GM12891 (cell line): Measurements from ENCODE around the gene TBC1D26. TPM values are rescaled to one million over a fixed set of nuclear protein-coding genes. Genes with fewer than 3 reads are reported as not detected.
"Not testable (repeated sequence)": the region's sequence is repeated elsewhere in the genome, so short reads cannot be mapped to it uniquely, and the experiment has no call there.

Experiments
- DNase-seq: peaks from one replicate; pipeline ENCODE4 v3.0.0; 2011; ENCODE audit warnings: low spot score; ENCODE audit not compliant: insufficient read length
- FAIRE-seq: peaks from 2 replicates; lab custom pipeline; 2011; peaks lifted over from hg19 to GRCh38; lab: Jason Lieb, UNC
- POLR2A ChIP-seq: IDR thresholded peaks from 2 replicates; pipeline ENCODE4 v1.6.1; 2011; ENCODE audit warnings: low read depth, low read length, control low read depth
- SPI1 ChIP-seq: IDR thresholded peaks from 2 replicates; pipeline ENCODE4 v1.6.1; 2011; ENCODE audit warnings: low read depth, low read length, control low read depth
- TAF1 ChIP-seq: IDR thresholded peaks from 2 replicates; pipeline ENCODE4 v1.6.1; 2011; ENCODE audit warnings: low read depth, low read length, control low read depth
- polyA plus RNA-seq: library from polyadenylated mRNA; unstranded; fragments of >200 nt; gene quantifications from one replicate; pipeline ENCODE4 v1.2.1, GENCODE V29; 2012; ENCODE audit warnings: low read depth, missing spikeins, inconsistent platforms; ENCODE audit not compliant: missing spikeins

Gene TBC1D26
- not detected for polyA plus RNA-seq

DNA sequence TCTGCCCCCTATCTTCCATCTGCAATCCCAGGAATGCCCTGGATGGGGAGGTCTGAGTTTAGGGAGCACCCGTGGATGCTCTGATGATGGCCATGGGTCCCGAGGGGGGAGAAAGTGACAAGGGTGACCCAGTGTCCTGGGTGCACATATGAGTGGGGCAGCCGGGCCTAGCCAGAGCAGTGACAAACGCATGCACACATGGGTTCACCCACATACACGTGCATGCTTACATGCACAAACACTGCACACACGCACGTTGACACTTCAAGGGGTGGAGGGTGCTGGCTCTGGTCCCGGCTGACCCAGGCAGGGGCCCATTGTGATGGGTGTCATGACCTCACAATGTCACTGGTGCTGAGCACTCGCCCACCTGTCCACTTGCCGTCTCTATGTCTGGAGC is at the start of gene TBC1D26:
Gene TBC1D26 (plus strand): TSS at position 384 of the 400 bp plus-strand sequence. CDS start 3,066 bp downstream, outside the sequence.
- FAIRE-seq, DNase-seq: not testable (repeated sequence)

DNA sequence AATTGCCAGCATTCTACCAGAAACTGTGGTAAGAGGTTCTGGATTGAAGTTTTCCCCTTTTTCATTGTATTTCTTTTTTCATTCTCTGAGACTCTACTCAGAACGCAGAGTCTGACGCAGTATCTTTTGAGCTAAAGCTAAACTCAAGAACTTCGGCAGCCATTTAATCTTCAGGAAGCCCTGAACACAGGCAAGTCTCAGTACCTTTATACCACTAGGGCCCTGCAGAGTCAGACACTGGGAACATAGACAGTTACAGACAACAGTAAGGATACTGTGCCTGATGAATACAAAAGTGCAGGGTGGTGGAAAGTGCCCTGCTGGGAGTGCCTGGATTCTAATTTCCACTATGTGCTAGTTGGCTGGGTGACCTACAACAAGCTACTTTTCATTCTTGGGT is 48.9 kb upstream of the TBC1D26 start:
- FAIRE-seq, DNase-seq: not testable (repeated sequence)

DNA sequence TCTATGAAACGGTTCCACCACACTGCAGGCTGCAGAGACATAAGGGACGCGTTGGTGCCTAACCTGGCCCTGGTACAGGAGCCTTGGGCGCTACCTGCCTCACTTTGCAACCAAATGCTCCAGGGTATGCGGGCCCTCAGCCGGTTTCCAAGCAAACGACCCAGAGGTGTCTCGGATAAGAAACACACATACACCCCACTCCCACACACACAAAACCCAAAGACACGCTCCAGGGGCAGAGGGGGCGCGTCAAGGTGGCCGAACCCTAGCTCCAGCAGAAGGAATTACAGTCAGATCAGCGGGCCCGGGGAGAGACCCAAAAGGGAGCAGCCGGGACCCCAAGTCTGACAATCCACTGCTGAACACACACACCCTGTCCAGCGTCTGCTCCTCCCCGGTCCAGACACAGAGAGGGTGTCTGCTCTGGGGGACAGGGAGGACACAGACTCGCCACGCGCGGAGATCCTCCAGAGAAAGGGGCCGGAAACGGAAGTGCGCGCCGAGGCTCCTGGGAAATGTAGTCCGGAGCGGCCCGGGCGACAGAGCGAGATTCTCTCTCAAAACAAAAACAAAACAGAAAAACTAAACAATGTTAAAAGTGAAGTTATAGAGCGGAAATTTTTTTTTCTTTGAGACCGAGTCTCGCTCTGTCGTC is 48.1 kb upstream of the TBC1D26 start, which contains the start of gene TRIM16:
Gene TRIM16 (minus strand): TSS at position 488 of the 655 bp plus-strand sequence. CDS start 32,702 bp downstream, outside the sequence.
- peak; percentile 60 for FAIRE-seq
- DNase-seq, result peak; percentile 39
- 0 out of 2 replicates have a peak, but pooled peaks have one; percentile 10 for TF ChIP-seq SPI1

DNA sequence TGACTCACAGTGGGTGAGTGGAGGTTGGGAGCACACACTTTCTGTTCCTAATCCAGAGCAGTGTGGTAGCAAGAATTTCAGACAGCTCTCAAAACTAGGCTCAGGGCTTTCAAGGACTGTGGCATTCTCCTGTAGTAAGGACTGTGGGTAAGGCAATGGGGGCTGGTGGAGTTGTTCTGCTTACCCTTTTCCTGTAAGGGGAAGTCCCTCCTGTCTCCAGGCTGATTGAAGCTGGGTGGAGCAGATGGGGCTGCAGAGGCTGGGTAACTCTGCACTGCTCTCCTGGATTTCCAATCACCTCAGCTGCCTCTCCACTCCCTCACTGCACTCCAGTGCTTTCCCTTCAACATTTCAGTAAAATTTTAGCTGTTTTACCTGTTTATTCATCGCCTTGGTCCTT is 44.6 kb upstream of the TBC1D26 start:
- not testable (repeated sequence) for FAIRE-seq

DNA sequence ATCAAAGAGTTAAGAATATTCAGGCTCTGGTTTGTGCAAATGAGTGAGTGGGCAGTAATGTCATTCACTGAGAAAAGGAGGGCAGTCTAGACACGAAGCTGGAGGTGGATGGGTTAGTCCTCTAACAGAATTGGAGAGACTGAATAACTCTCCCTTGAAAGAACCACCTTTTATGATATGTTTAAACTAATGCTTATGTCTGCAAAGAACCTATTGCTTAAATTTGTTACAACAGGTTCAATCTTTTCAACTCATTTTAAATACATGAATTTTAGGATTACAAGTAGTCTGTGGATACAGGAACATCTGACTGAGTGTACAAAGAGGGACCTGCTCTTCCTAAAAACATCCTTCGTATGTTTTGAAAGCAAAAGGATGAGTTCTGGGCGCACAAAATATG is 33.1 kb upstream of the TBC1D26 start:
- not testable (repeated sequence) for FAIRE-seq, DNase-seq

More for the DNA sequence above, 44.6 kb upstream of the TBC1D26 start:
- DNase-seq, result not testable (repeated sequence)

DNA sequence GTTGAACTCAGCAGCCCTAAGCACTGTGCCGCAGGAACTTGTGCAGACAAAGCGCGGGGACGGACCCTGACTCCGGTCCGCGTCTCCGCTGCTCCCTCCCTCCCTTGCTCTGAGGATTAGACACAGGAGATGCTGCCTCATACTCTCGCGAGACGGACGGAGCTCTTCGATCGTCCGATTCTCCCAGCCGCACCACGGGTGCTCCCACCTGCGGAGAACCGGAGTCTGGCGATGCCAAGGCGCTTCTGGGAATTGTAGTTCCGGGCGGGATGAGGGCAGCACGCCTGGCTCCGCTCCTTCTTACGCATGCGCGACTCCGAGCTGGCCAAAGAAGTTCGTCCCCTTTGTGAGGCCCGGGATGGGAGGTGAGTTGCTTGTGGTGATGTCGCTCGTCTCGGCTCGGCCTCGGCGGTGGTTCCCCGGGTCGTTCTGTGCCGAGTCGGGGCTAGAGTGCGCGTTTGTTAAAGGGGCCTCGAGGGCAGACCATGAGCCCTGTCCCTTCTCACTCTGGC is 32.6 kb upstream of the TBC1D26 start, which contains the start of gene ZNF286A:
Gene ZNF286A (plus strand): TSS at position 340 of the 512 bp plus-strand sequence. CDS start 578 bp downstream, outside the sequence.
- DNase-seq, result peak; percentile 86
- TF ChIP-seq POLR2A (peak; percentile 61), TAF1 (0 out of 2 replicates have a peak, but pooled peaks have one; percentile 32)
- FAIRE-seq, result peak; percentile 99

DNA sequence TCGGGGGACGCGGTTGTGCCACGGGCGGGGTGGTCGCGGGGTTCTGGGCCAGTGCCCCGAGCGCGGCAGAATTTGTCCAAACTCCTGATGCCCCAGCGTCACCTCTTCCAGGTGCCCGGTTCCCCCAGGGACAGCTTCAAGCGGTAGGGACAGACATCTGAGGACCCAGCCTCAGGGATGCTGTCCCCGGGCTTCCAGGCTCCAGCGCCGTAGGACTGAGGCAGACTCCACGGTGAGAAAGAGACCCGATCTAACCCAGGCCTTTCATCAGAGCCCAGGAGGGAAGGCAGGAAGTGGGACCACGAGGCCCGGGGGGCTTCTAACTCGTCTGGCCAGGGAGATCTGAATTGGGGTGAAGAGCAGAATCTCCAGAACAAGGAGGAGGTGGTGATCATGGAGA is 32.1 kb upstream of the TBC1D26 start:
- not testable (repeated sequence) for DNase-seq, FAIRE-seq

DNA sequence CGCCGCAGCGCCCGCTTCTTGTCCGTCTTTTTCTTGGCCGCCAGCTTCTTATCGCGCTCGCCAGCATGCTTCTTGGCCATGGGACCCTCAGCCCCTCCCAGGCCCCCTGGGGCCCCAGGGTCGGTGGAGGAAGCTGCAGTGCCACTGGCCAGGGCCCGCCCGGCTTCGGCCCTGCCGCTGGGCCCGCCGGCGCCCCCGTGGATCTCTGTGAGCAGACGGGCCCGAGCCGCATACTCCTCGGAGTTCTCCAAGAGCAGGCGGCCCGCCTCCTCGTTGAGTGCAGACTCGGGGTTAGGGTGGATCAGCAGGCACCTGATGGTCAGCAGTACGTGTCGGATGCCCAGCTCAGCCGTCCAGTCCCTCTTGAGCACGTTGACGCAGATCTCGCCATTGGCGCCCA is 27.8 kb upstream of the TBC1D26 start:
- not testable (repeated sequence) for FAIRE-seq, DNase-seq

DNA sequence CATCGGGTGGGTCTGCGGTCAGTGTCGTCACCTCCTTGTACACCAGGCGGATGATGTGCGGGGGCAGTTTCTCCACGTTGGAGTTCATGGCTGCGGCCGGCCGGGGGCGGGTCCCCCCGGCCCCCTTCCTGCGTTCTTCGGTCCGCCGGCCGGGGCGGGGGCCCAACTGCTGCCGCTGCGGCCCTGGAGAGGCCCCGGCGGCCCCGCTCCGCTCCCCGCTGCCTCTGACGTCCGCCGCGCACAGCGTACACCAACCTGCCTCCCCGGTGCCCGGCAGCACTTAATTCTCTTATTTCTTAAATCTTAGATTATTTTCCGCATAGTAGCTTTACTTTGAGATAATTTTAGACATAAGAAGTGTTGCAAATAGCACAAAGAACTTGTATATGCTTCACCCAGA is 27.3 kb upstream of the TBC1D26 start:
- not testable (repeated sequence) for DNase-seq, FAIRE-seq

DNA sequence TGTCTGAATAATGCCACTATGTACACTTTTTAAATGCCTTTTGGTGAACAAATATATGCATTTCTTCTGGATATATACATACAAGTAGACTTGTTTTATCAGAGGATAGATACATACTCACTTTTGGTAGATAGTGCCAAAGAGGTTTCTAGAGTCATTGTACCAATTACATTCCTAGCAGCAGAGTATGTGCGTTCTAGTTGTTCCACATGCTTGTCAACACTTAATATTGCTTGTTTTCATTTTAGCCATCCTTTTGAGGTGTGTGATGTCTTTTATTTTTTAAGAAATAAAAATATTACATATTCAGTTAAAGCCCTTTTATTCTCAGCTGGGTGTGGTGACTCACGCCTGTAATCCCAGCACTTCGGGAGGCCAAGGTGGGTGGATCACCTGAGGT is 23.2 kb upstream of the TBC1D26 start:
- not testable (repeated sequence) for FAIRE-seq

DNA sequence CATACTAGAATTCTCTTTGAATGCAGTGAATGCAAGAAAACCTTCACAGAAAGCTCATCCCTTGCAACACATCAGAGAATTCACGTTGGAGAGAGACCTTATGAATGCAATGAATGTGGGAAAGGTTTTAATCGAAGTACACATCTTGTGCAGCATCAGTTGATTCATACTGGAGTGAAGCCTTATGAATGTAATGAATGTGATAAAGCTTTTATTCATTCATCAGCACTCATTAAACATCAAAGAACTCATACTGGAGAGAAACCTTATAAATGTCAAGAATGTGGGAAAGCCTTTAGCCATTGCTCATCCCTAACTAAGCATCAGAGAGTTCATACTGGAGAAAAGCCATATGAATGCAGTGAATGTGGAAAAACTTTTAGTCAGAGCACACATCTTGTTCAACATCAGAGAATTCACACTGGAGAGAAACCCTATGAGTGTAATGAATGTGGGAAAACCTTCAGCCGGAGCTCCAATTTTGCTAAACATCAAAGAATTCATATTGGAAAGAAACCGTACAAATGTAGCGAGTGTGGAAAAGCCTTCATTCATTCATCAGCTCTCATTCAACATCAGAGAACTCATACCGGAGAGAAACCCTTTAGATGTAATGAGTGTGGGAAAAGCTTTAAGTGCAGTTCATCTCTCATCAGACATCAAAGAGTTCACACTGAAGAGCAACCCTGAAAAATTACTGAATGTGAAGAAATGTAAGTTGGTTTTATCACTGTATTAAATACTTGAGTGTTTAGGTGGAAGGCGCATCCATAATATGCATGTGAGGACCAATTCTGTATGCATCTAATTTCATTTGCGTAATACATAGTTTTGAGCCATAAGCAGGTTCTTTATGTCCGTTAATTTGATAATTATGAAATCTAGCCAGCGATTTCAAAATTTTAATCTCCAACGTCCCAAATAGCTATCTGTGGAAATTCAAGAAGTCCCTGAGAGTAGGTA is 15.2 kb upstream of the TBC1D26 start:
- DNase-seq, FAIRE-seq: not testable (repeated sequence)

More for the DNA sequence above, 23.2 kb upstream of the TBC1D26 start:
- DNase-seq, result not testable (repeated sequence)

DNA sequence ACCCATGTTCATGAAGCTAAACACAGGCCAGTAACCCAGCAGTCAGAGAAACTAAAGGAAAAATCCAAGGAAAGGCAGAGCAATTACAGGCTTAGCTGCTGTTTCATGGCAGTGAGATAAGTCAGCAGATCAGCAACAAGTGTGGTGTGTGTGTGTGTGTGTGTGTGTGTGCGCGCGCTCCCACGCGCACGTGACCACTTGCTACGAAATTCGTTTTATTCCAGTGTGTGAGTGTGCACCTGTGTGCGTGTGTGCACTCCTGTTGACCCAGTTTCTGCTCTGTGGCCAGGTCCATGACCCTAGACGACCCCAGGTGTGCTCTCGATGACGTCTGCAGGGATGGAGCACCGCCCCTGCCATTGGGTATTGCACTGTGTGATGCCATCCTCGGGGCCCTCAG is 1.5 kb upstream of the TBC1D26 start:
- DNase-seq, FAIRE-seq: not testable (repeated sequence)

DNA sequence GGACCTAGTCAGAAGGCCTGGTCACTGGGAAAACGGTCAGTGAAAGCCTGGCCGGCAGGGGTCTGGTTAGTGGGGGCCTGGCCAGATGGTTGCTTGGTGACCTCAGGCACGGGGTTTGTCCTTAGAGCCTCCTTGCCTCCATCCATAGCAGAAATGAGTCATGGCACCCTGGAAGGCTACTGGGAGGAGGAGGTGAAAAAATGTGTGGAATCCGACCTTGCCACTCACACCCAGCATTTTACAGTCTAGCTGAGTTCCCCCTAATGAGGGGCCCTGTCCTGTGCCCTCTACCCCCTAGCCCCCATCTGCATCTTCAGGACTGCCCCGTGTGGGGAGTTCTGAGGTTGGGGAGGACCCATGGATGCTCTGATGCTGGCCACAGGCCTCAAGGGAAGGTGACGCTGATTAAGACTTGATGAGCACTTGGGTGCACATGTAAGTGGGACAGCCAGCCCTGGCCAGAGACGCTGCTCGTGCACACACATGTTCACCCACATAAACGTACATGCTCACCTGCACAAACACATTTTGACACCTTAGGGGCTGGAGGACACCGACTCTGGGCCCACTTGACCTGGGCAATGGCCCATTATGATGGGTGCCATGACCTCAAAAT is 1.2 kb downstream of the TBC1D26 start:
- not testable (repeated sequence) for FAIRE-seq, DNase-seq

DNA sequence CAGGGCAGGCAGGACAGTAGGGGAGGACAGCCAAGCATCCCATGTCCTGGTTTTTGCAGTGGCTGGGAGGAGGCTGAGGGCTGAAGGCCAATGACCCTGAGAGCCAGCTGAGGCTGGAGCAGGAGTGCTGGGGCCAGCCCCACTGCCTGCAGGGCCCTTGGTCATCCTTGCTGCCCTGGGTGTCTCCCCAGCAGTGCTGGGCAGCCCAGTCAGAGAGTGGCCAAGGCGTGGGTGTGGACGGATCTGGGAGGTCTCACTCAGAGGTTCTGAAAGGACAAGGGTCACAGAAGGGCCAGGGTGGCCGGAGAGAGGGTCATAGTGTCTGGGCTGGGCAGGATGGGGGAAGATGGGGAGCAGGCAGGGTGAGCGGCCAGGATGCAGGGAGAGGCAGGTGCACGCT is 4.5 kb downstream of the TBC1D26 start:
- DNase-seq, FAIRE-seq: not testable (repeated sequence)
